Measurements from ENCODE around the gene RASGRF2.

The RASGRF2 gene, protein sequence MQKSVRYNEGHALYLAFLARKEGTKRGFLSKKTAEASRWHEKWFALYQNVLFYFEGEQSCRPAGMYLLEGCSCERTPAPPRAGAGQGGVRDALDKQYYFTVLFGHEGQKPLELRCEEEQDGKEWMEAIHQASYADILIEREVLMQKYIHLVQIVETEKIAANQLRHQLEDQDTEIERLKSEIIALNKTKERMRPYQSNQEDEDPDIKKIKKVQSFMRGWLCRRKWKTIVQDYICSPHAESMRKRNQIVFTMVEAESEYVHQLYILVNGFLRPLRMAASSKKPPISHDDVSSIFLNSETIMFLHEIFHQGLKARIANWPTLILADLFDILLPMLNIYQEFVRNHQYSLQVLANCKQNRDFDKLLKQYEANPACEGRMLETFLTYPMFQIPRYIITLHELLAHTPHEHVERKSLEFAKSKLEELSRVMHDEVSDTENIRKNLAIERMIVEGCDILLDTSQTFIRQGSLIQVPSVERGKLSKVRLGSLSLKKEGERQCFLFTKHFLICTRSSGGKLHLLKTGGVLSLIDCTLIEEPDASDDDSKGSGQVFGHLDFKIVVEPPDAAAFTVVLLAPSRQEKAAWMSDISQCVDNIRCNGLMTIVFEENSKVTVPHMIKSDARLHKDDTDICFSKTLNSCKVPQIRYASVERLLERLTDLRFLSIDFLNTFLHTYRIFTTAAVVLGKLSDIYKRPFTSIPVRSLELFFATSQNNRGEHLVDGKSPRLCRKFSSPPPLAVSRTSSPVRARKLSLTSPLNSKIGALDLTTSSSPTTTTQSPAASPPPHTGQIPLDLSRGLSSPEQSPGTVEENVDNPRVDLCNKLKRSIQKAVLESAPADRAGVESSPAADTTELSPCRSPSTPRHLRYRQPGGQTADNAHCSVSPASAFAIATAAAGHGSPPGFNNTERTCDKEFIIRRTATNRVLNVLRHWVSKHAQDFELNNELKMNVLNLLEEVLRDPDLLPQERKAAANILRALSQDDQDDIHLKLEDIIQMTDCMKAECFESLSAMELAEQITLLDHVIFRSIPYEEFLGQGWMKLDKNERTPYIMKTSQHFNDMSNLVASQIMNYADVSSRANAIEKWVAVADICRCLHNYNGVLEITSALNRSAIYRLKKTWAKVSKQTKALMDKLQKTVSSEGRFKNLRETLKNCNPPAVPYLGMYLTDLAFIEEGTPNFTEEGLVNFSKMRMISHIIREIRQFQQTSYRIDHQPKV (N-terminal part only)

GRCh38 chr5:80959768-80960442 lies at the start of gene RASGRF2:
Gene RASGRF2, plus strand, starts transcription at chr5:80960363. Its CDS starts 376 bp downstream, at chr5:80960739.
- in situ Hi-C loops (cut with MboI; ENCODE audit: low sequenced_read_pairs): no loop called here

DNA sequence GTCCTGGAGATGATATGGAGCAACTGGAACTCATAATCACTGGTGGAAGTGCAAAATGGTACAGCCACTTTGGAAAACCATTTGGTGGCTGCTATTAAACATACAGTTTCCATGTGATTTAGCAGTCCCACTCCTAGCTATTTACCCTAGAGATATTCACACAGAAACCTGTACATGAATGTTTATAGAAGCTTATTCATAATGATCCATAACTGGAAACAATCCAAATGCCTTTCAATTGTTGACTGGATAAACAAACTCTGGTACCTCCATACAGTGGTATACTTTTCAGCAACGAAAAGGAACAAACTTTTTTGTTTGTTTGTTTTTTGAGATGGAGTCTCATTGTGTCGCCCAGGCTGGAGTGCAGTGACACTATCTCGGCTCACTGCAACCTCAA lies 47.7 kb upstream of the RASGRF2 start:
- in situ Hi-C loops (cut with MboI; ENCODE audit: low sequenced_read_pairs): no loop called here

DNA sequence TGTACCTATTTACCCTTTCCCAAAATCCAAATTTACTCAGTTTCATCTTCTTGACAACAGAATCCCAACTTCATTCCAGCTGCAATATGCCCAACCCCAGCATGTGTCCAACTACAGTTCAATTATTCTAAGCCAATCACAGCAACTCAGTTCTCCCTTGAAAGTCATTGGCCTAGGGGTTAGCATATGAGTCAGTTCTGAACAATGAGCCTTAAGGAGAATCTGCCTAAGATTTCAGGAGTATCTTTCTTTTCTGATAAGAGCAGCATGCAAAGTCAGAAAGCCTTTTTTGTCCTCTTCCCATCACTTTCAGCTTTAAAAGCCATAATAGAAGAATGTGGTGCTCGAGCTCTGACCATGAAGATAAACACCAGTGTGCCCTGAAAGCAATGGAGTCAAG lies 44.4 kb upstream of the RASGRF2 start:
- in situ Hi-C loops (cut with MboI; ENCODE audit: low sequenced_read_pairs): no loop called here

DNA sequence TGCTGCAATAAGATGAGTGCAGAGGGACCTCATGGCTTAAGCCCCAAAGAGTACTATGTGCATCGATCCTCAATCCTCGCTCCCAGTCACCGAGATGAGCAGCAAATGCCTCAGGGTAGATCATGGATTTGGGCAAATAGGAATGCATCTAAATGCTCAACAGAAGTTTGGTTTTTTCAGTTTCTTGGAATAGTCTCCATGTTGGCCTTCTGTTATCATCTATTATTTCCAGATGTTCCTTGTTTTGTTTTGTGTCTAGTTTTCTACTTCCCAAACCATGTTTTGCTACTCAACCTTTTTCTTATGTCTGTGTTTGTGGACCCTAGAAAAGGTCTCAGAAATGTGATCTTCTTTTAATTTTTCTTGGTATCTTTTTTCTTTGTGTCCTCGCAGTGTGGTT lies 43.5 kb upstream of the RASGRF2 start:
- in situ Hi-C loops (cut with MboI; ENCODE audit: low sequenced_read_pairs): no loop called here

DNA sequence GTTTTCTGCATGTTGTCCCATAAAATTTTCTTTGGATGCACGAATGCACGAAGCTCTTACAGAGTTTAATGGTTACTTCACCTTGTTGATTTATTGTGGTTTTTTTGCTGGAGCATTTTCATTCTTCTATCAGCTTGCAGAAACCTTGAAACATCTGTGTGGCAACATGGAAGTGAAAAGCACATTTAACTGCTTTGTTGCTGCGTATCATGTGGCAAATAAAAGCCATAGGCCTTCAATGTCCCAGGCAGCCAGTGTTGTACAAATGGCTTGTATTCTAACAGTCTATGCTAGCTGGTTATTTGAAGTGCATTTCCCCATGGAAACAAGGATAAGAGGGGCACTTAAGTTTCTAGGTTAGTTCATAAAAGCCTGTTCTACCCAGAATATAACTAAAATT lies 42.5 kb upstream of the RASGRF2 start:
- in situ Hi-C loops (cut with MboI; ENCODE audit: low sequenced_read_pairs): no loop called here

GRCh38 chr5:80919678-80920196 lies 40.4 kb upstream of the RASGRF2 start:
- in situ Hi-C loops (cut with MboI; ENCODE audit: low sequenced_read_pairs): no loop called here

DNA sequence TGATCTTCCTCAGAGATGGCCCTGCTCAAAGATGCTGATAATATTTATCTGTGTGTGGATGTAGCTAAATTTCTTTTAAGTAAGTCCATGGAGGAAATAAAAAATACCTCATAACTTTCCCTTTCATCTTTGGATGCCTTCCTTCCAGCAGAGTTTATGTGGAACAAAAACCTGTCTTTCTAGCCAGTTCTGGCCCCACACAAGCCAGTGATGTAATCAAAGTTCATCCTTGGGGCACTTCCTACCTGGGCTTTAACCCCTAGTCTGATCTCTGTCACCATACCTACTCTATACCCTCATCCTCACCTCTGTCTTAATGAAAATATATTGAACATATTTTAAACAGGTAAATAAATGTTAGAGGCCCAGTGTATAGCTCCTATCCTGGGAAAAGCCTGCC lies 39.8 kb upstream of the RASGRF2 start:
- in situ Hi-C loops (cut with MboI; ENCODE audit: low sequenced_read_pairs): no loop called here

GRCh38 chr5:80921026-80921425 lies 39.1 kb upstream of the RASGRF2 start:
- in situ Hi-C loops (cut with MboI; ENCODE audit: low sequenced_read_pairs): no loop called here

DNA sequence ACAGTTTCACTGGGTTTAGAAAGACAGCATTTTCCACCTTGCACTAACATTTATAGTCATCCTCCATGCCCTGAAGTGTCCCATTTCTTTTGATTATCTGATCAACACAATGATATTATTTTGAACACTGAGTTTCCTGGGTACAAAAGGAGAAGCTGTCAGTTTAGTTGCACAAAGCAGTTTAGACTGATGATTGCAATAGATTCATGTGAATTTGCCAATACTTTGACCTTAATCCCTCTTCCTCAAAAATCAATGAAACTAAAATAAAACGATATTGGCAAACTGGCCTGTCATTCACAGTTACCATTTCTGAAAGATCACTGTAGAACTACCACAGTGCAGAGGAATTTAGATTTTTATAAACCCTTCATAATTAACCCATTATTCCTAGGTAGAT lies 34.2 kb upstream of the RASGRF2 start:
- in situ Hi-C loops (cut with MboI; ENCODE audit: low sequenced_read_pairs): no loop called here

DNA sequence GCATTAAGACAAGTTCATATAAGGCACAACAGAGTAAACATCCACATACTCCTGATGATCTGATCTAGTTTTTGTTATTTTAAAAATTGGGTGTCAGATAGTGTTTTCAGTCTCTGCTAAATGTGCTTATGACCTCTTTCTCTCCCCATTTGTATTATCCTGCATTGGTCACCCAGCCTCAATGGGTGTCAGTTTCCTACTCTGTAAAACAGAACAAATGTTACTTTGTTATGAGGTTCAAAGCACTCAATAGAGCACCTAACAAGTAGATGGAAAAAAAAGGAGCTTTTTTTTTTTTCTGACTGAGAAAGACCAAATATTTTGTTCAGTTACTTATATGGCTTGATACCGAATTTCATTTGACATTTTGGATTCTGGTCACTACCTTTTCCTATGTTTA lies 33.6 kb upstream of the RASGRF2 start:
- in situ Hi-C loops (cut with MboI; ENCODE audit: low sequenced_read_pairs): no loop called here

DNA sequence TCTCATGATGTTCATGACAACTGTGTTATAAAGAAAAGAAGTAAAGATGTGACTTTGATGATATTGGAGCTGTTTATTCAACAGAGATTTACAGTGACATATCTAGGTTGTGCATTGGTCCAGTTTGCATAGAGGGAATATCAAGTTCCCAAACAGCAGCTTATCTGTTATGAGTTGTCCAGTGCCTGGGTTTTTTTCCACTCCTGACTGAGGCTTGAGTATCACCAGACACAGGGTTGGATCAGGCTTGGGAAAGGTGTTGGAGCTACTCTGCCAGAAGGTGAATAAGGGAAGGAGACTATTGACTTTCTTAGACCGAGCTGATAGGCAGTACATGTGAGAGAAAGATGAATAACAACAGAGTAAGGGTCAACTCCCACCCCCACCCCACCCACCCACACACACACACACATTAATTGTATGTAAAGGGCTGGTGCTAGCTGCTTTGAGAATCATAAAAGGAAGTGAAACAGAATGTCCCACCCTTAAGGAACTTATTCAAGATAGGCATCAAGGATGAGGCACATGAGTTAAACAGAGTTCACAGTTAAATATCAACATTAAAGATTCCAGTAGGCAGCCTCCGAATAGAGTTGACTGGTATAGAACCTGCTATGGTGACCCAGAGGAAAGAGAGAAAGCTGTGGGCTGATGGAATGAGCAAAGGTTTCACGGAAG lies 33.0 kb upstream of the RASGRF2 start:
- in situ Hi-C loops (cut with MboI; ENCODE audit: low sequenced_read_pairs): no loop called here

- in situ Hi-C loops (cut with MboI; ENCODE audit: low sequenced_read_pairs): no loop called here
Measured at GRCh38 chr5:80928073-80928472, 32.1 kb upstream of the RASGRF2 start.

DNA sequence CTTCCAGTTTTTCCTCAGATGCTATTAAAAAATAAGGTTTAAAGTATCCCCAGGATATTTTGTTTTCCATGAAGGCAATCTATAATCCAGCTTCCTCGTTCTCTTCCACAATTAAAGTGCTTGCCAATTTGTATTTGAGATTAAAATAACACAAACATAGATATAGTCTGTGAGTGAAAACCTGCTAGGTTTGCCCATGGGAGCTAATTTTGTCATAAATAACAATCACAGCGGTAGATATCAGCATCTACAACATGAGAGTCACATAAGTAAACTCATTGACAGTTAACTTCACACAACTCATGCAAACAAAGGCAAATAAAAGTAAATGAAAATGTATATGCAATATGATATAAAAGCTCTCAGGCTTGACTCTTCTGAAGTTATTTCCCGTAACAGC lies 29.2 kb upstream of the RASGRF2 start:
- in situ Hi-C loops (cut with MboI; ENCODE audit: low sequenced_read_pairs): no loop called here

- in situ Hi-C loops (cut with MboI; ENCODE audit: low sequenced_read_pairs): no loop called here
Measured at GRCh38 chr5:80931411-80931810, 28.8 kb upstream of the RASGRF2 start.

DNA sequence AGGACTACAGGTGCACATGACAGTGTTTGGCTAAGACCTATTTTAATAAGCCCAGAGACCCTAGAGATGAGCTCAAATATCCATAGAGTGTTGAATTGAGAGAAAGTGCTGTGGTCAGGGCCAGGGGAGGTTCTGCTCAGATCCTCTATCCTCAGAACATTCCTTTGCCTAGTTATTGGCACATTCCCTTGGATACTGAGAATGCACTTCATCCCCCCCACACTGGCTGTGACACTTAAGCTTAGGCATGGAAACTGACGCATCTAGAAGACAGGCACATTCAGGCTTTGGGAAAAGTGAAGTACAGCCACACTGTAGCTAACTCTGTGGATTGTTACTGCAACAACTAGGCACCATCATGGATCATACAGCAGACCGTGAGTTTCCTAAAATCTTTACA lies 27.1 kb upstream of the RASGRF2 start:
- in situ Hi-C loops (cut with MboI; ENCODE audit: low sequenced_read_pairs): no loop called here

DNA sequence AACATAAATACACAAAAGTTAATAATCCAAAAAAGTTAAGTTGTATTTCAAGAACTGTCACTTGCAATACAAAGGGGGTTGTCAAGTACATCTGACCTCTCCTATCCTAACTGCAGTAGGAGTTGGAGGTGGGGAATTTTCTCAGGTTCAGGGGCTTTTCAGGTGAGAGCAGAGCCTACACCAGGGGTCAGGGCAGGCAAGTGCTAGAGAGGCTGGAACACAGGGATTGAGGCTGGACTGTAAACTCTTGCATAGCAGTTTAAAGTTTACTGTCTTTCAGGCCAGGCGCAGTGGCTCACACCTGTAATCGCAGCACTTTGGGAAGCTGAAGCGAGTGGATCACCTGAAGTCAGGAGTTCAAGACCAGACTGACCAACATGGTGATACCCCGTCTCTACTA lies 25.4 kb upstream of the RASGRF2 start:
- in situ Hi-C loops (cut with MboI; ENCODE audit: low sequenced_read_pairs): no loop called here

GRCh38 chr5:80935811-80936385 lies 24.3 kb upstream of the RASGRF2 start:
- in situ Hi-C loops (cut with MboI; ENCODE audit: low sequenced_read_pairs): no loop called here

DNA sequence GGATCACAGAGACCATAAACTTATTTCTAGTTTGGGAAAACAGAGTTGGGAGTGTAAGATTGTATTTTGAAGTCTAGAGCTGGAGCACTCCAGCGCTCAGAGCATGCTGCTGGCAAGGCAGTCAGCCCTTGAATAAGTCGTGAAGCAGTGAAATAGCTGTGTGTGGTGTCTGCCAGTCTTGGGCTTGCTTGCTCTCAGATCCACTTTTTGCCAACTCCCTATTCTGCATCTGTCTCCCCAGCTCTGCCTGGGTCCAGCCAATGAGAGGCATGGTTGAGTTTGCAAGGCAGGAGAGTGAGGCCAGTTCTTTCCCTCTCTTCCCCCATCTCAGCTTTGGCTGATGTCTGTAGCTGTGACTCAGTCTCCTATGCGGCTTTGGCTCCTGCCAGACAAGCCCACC lies 23.3 kb upstream of the RASGRF2 start:
- in situ Hi-C loops (cut with MboI; ENCODE audit: low sequenced_read_pairs): no loop called here

DNA sequence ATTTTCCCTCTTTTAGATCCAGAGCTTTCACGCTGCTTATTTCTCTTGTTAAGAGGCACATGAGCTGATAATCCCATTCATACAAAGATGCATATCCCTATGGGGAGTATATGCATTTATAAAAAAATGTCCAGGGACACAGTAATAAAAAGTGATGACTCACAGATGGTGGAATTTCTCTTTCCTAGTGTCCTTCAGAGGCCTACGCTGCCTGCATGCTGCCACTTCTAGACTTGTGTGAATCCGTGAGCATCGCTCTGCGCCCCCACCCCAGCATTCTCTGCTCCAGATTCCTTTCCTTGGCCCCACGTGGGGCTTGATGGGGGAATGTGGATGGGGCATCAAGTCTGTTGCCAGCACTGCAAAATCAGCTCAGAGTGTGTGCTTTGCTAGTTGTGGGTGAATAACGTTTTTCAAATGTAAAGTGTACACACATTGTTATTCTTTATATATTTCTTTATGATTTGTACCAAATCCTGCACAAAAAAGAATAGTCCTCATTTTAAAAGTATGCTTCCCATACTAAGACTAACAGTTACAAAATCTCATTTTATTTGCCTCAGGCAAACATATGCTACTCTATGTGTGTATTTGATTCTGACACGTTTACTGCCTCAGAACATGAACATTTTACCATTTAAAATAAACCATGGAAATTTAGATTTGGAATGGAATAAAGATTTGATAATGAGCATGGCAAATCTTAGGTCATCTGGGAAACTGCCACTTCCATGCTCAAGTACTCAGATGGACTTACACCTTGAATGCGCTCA lies 22.4 kb upstream of the RASGRF2 start:
- in situ Hi-C loops (cut with MboI; ENCODE audit: low sequenced_read_pairs): no loop called here
